AG04450 (cell line): ENCODE measurements around the gene LYSMD2. TPM values are rescaled to one million over a fixed set of nuclear protein-coding genes. Genes with fewer than 3 reads are reported as not detected.

Source experiments
- CTCF ChIA-PET: fragments of 300-600, 350-600 bp; formaldehyde crosslinking; extraction: SDS; loops from one replicate; lab custom pipeline; 2022; ENCODE audit warnings: antibody characterized with exemption, inconsistent platforms; lab: Charles Lee
- POLR2A ChIA-PET: fragments of 350-600 bp; formaldehyde crosslinking; extraction: SDS; loops from one replicate; lab custom pipeline; 2021; ENCODE audit warnings: antibody characterized with exemption, inconsistent platforms; lab: Yijun Ruan, JAX
- DNase-seq: peaks from one replicate; pipeline ENCODE4 v3.0.0-alpha.2; 2011; ENCODE audit warnings: low read depth, low spot score
- H3K27ac ChIP-seq: one replicate; pipeline ENCODE4 v1.5.1; 2012; ENCODE audit warnings: low read depth, low read length, control low read depth
- H3K27me3 ChIP-seq: one replicate; pipeline ENCODE4 v1.6.0; 2012; ENCODE audit warnings: low read length; ENCODE audit not compliant: control insufficient read depth, insufficient read depth
- H3K4me3 ChIP-seq: 2 replicates; pipeline ENCODE4 v1.5.1; 2011; ENCODE audit warnings: mild to moderate bottlenecking, low read depth, low read length, control low read depth
- H3K9me3 ChIP-seq: 2 replicates; pipeline ENCODE4 v1.5.1; 2012; ENCODE audit warnings: low read length; ENCODE audit not compliant: control insufficient read depth, insufficient read depth
- CTCF ChIP-seq: IDR thresholded peaks from 2 replicates; pipeline ENCODE4 v1.5.1; 2011; ENCODE audit warnings: low read depth, low read length, control low read depth, inconsistent platforms
- polyA plus RNA-seq: library from polyadenylated mRNA; depleted of rRNA; stranded (reverse); fragments of >200 nt; gene quantifications from 2 replicates; pipeline ENCODE4 v1.2.3, GENCODE V29; 2011

The LYSMD2 gene
- polyA plus RNA-seq, 1 experiment: 10.2 TPM

DNA sequence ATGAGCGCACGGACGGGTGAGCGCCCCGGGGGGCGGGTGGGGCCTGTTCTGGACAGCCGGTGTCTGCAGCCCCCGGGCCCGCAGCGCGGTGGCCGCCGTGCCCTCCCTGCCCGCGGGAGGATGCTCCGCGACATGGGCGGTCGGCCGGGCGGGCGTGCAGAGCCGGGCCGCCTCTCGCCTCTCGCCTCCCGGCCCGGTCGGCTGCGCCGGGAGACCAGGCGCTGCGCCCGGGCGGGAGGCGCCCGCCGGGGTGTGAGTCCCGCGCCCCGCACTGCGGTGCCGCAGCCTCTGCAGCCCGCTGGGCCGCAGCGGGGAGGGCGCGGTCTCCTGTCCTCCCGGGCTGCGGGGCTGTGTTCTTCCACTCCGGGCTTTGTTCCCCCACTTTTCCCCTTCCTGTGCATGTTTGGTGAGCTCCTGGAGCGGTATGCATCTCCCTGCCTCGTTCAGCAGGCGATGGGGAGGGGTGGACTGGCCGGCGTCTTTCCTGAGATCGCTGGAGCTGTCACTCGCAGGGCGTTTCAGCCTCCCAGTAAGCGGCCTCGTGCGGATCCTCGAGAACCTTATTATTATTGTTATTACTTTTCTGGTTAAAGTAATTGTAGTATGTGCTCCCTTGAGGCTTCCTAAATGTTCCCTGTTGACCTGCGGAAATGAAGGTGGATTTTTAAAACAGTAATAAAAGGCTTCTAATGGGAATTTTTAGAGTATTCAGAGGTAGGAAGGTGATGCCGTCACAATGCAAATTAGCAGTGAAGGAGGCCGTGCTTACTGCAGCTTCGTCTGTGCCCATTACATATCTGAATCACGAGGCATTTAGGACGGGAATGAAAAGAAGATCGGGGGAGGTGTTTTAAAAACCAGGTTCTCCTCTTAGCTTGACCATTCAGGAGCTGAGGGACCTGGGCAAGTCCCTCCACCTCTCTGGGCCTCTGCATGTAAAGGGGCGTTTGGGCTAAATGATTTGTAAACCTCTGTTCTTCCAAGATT lies 14.5 kb upstream of the LYSMD2 start:
- Histone ChIP-seq H3K27me3 (peaks cover 25% of the 10 kb centered on the region), H3K4me3 (peak overlapping the region; percentile 63), H3K9me3 (no peaks in the 10 kb centered on the region), H3K27ac (no peak overlapping the region)
- no peak for DNase-seq
- POLR2A ChIA-PET: no interaction called here
- no peak for TF ChIP-seq CTCF
- CTCF ChIA-PET: interaction anchor here (1.0 to 1.3 kb wide), 2 partner anchors 25 to 102 kb away, joined by 3 to 4 read pairs; no protein-coding TSS in a partner anchor

GRCh38 chr15:51750792-51751696 lies 13.6 kb upstream of the LYSMD2 start, which contains the start of gene TMOD2:
TMOD2 (plus strand) TSS chr15:51751597; CDS start chr15:51766442, 14,845 bp downstream.
- DNase-seq: no peak
- H3K4me3 ChIP-seq: peak within 1 kb of the TSS; percentile 63
- no peak for TF ChIP-seq CTCF
- no peak within 1 kb of the TSS for H3K27ac ChIP-seq
- H3K27me3 ChIP-seq: peaks cover 25% of the 10 kb centered on the region
- no peaks in the 10 kb centered on the region for H3K9me3 ChIP-seq
- ChIA-PET CTCF (interaction anchor here (0.6 kb wide), 1 partner anchor 94 kb away, joined by 5 read pairs; no protein-coding TSS in a partner anchor), POLR2A (no interaction called here)

GRCh38 chr15:51750186-51750585 lies 12.7 kb upstream of the LYSMD2 start:
- CTCF ChIA-PET: interaction anchor here (0.6 to 1.7 kb wide), 2 partner anchors 93 to 100 kb away, joined by 5 to 7 read pairs; no protein-coding TSS in a partner anchor
- POLR2A ChIA-PET: no interaction called here
- H3K27ac ChIP-seq: no peak overlapping the region
- TF ChIP-seq CTCF: no peak
- no peak for DNase-seq
- no peak overlapping the region for H3K4me3 ChIP-seq
- H3K9me3 ChIP-seq: no peaks in the 10 kb centered on the region
- peaks cover 25% of the 10 kb centered on the region for H3K27me3 ChIP-seq

GRCh38 chr15:51749307-51749706 lies 11.9 kb upstream of the LYSMD2 start:
- TF ChIP-seq CTCF: no peak
- ChIA-PET POLR2A (no interaction called here), CTCF (interaction anchor here (1.7 to 3.3 kb wide), 2 partner anchors 27 to 99 kb away, joined by 7 to 15 read pairs; no protein-coding TSS in a partner anchor)
- no peak overlapping the region for H3K27ac ChIP-seq
- DNase-seq: no peak
- peaks cover 25% of the 10 kb centered on the region for H3K27me3 ChIP-seq
- H3K4me3 ChIP-seq: no peak overlapping the region
- H3K9me3 ChIP-seq: no peaks in the 10 kb centered on the region
